ENCODE data around the gene HNRNPF. TPM values are rescaled to one million over a fixed set of nuclear protein-coding genes. Genes with fewer than 3 reads are reported as not detected.

HNRNPF gene
- total RNA-seq, 2 experiments from 2014 or later = 410 to 466 TPM

DNA sequence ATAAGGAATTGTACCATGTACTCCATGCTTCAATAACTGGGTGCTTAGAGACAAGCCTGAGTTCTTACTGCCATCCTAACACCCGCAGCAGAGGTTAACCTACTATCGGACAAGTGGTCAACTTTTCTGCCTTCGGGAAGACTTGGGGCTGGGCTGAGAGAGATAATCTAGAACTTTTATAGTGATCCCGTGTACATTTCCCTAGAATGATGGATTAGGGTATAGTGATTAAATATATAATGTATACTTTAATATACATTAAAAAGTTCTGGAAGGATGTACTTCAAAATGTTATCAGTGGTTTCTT is 12.2 kb upstream of the HNRNPF start:
- peak overlapping the region; percentile 79 for H3K4me3 Mint-ChIP-seq
- no peaks in the 10 kb centered on the region for H3K9me3 Mint-ChIP-seq (ENCODE audit: low read depth)
- DNase-seq (no peak), ATAC-seq (no peak)
- H3K27ac Mint-ChIP-seq = peak overlapping the region; percentile 99
- H3K4me1 Mint-ChIP-seq = peaks cover 42% of the 10 kb centered on the region
- ChIA-PET POLR2A (interaction anchor here (0.6 to 2.1 kb wide), 3 partner anchors 14 to 276 kb away, joined by 3 to 9 read pairs (median 3); partner anchors contain the start of gene ZNF487), CTCF (interaction anchor here (0.5 to 1.0 kb wide), 3 partner anchors 10 to 316 kb away, joined by 3 to 4 read pairs (median 3); no protein-coding TSS in a partner anchor)
- intact Hi-C loops (cut with DNase I, micrococcal nuclease) = loop anchor here in 1 of 2 experiments (1.0 kb wide), 1 partner anchor 15 kb away; no protein-coding TSS in a partner anchor
- H3K36me3 Mint-ChIP-seq (ENCODE audit: low read depth) = peaks cover 2% of the 10 kb centered on the region
- no peaks in the 10 kb centered on the region for H3K27me3 Mint-ChIP-seq

DNA sequence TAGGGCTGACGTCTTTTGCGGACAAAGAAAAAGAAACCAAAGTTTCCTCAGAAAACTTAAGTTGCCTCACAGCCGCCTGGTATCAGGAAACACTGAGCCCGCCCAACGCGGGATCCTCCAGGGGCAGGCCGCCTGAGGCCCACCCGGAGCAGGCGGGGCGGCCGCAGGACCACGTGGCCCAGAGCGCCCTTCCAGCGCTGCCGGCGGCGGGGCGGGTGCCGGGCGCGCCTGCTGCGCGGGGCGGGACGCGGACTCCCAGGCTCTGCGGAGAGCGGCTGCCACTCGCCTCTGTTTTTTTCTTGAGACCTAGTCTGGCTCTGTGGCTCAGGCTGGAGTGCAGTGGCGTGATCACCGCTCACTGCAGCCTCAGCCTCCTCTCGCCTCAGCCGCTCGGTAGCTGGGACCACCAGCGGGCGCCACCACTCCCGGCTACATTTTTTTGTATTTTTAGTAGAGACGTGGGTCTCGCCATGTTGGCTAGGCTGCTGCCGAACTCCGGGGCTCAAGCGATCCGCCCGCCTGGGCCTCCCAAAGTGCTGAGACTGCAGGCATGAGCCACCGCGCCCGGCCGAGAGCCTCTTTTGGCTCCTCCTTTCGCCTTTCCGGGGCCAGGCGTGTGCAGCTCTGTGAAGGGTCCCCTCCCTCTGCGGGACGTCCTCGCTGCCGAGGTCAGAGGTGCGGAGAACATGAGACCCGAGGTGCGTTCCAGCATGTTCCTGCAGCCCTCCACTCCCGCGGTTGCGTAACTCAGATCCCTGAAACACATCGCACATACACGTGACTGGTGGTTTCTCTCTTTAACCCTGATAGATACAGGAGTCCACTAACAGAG is 11.6 kb upstream of the HNRNPF start:
- H3K4me1 Mint-ChIP-seq = peaks cover 37% of the 10 kb centered on the region
- ChIA-PET CTCF (interaction anchor here (0.5 to 1.0 kb wide), 6 partner anchors 10 to 316 kb away, joined by 3 to 4 read pairs (median 3); no protein-coding TSS in a partner anchor), POLR2A (interaction anchor here (0.6 to 2.1 kb wide), 9 partner anchors 11 to 275 kb away, joined by 3 to 16 read pairs (median 4); partner anchors contain the start of genes HNRNPF and ZNF487)
- peaks cover 2% of the 10 kb centered on the region for H3K36me3 Mint-ChIP-seq (ENCODE audit: low read depth)
- H3K27ac Mint-ChIP-seq = peak overlapping the region; percentile 99
- no peaks in the 10 kb centered on the region for H3K9me3 Mint-ChIP-seq (ENCODE audit: low read depth)
- peak overlapping the region; percentile 79 for H3K4me3 Mint-ChIP-seq
- DNase-seq (peak; percentile 89), ATAC-seq (peak; percentile 83)
- H3K27me3 Mint-ChIP-seq = no peaks in the 10 kb centered on the region
- intact Hi-C loops (cut with DNase I, micrococcal nuclease) = loop anchor here (1.0 kb wide), 4 partner anchors 11 to 868 kb away; partner anchors contain the start of gene HNRNPF (in 2 of the 2)

DNA sequence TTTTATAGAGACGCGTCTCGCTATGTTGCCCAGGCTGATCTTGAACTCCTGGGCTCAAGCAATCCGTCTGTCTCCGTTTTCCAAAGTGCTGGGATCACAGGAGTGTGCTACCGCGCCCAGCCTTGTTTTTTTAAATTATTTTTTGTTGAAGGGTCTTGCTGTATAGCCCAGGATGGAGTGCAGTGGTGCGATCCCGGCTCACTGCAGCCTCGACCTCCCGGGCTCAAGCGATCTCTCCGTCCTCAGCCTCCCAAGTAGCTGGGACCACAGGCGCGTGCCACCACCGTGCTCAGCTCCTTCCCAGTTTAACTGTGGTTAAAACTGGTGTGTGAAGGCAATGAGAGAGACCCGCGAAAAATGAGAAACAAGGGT is 11.0 kb upstream of the HNRNPF start:
- ChIA-PET POLR2A (interaction anchor here (0.6 to 2.1 kb wide), 8 partner anchors 10 to 33 kb away, joined by 3 to 16 read pairs (median 4); partner anchors contain the start of genes HNRNPF and ZNF487), CTCF (interaction anchor here (0.6 to 1.4 kb wide), 8 partner anchors 9 to 127 kb away, joined by 3 to 4 read pairs (median 3); no protein-coding TSS in a partner anchor)
- ATAC-seq = no peak
- Mint-ChIP-seq H3K36me3 (ENCODE audit: low read depth) (peaks cover 2% of the 10 kb centered on the region), H3K4me1 (peaks cover 34% of the 10 kb centered on the region), H3K27ac (peak overlapping the region; percentile 95), H3K27me3 (no peaks in the 10 kb centered on the region), H3K9me3 (ENCODE audit: low read depth) (no peaks in the 10 kb centered on the region), H3K4me3 (peak overlapping the region; percentile 79)
- no peak for DNase-seq
- intact Hi-C loops (cut with DNase I, micrococcal nuclease) = loop anchor here (1.0 kb wide), 4 partner anchors 11 to 868 kb away; partner anchors contain the start of gene HNRNPF (in 2 of the 2)

DNA sequence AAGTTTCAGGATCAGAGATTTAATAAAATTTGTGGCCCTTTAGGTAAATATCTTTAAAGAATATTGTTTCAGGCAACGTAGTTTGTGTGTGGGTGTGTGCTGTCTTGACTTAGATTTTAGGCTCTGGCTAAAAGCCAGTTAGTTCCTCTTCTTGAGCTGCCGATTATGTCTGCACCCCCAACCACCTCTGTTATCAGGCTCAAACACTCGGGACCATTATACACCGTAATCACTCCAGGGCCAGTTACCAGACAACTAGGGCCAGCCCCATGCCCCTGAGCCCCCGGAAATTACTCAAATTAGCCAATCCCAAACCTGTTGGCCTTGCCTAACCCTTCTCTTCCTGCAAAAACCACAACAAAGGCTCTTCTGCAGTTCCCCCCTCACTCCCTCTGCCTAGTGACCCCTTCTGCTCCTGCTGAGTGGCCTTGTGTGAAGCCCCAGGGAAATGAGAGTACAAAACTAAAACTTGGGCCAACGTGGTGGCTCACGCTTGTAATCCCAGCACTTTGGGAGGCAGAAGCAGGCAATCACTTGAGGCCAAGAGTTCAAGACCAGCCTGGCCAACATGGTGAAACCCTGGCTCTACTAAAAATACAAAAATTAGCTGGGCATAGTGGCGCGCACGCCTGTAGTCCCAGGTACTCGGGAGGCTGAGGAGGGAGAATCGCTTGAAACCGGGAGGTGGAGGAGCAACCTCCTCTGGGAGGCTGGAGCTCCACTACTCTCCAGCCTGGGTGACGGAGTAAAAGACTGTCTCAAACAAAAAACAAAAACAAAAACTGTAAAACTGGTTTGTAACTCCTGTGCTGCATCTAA is 9.2 kb upstream of the HNRNPF start:
- intact Hi-C loops (cut with DNase I, micrococcal nuclease) = no loop called here
- peaks cover 2% of the 10 kb centered on the region for H3K36me3 Mint-ChIP-seq (ENCODE audit: low read depth)
- peak overlapping the region; percentile 34 for H3K4me3 Mint-ChIP-seq
- peak overlapping the region; percentile 81 for H3K27ac Mint-ChIP-seq
- ATAC-seq (peak; percentile 37), DNase-seq (peak; percentile 62)
- H3K9me3 Mint-ChIP-seq (ENCODE audit: low read depth) = no peaks in the 10 kb centered on the region
- ChIA-PET POLR2A (interaction anchor here (1.8 kb wide), 1 partner anchor 10 kb away, joined by 16 read pairs; no protein-coding TSS in a partner anchor), CTCF (interaction anchor here (0.8 to 1.4 kb wide), 3 partner anchors 8 to 32 kb away, joined by 3 to 6 read pairs (median 4); partner anchors contain the start of gene HNRNPF)
- H3K27me3 Mint-ChIP-seq = no peaks in the 10 kb centered on the region
- peaks cover 34% of the 10 kb centered on the region for H3K4me1 Mint-ChIP-seq

DNA sequence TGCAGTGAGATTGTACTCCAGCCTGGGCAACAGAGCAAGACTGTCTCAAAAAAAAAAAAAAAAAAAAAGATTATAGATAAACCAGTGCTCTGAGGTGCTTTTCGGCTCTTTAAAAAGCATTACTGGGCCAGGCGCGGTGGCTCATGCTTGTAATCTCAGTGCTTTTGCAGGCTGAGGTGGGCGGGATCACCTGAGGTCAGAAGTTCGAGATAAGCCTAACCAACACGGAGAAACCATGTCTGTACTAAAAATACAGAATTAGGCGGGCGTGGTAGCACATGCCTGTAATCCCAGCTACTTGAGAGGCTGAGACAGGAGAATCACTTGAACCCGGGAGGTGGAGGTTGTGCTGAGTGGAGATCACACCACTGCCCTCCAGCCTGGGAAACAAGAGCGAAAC is 6.6 kb upstream of the HNRNPF start:
- Mint-ChIP-seq H3K36me3 (ENCODE audit: low read depth) (peaks cover 2% of the 10 kb centered on the region), H3K4me1 (peaks cover 28% of the 10 kb centered on the region), H3K27ac (no peak overlapping the region), H3K4me3 (no peak overlapping the region), H3K9me3 (ENCODE audit: low read depth) (no peaks in the 10 kb centered on the region), H3K27me3 (no peaks in the 10 kb centered on the region)
- DNase-seq (no peak), ATAC-seq (no peak)
- intact Hi-C loops (cut with DNase I, micrococcal nuclease) = no loop called here
- ChIA-PET CTCF (no interaction called here), POLR2A (no interaction called here)

DNA sequence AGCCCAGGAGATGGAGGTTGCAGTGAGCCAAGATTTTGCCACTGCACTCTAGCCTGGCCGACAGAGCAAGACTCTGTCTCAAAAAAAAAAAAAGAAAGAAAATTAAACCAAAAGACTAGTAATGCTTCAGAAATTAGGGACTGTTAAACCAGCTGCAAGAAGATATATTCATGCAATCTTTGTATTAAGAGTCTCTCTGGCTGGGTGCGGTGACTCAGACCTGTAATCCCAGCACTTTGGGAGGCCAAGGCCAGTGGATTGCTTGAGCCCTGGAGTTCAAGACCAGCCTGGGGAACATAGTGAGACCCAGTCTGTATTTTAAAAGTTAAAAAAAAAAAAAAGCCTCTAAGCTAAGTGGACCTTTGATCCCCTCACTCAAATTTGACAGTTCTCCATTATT is 2.5 kb upstream of the HNRNPF start:
- DNase-seq (no peak), ATAC-seq (no peak)
- peaks cover 12% of the 10 kb centered on the region for H3K4me1 Mint-ChIP-seq
- POLR2A ChIA-PET = interaction anchor here (0.5 to 0.6 kb wide), 3 partner anchors 8 to 436 kb away, joined by 3 read pairs; no protein-coding TSS in a partner anchor
- H3K4me3 Mint-ChIP-seq = no peak overlapping the region
- peaks cover 21% of the 10 kb centered on the region for H3K36me3 Mint-ChIP-seq (ENCODE audit: low read depth)
- intact Hi-C loops (cut with DNase I, micrococcal nuclease) = no loop called here
- H3K27me3 Mint-ChIP-seq = no peaks in the 10 kb centered on the region
- H3K27ac Mint-ChIP-seq = no peak overlapping the region
- CTCF ChIA-PET = interaction anchor here (0.8 to 1.8 kb wide), 4 partner anchors 9 to 49 kb away, joined by 3 to 4 read pairs (median 4); no protein-coding TSS in a partner anchor
- no peaks in the 10 kb centered on the region for H3K9me3 Mint-ChIP-seq (ENCODE audit: low read depth)

DNA sequence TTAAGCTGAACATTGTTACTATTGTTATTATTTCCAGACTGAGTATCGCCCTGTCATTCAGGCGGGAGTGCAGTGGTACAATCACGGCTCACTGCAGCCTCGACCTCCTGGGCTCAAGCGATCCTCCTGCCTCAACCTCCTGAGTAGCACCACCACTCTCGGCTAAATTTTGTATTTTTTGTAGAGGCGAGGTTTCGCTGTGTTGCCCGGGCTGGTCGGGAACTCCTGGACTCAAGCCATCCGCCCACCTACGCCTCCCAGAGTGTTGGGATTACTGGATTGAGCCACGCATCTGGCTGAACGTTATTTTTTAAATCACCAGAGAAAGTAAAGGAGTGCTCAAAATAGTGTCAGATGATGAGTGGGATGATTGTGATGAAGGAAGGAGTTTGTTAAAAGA is 1.4 kb upstream of the HNRNPF start:
- Mint-ChIP-seq H3K4me3 (peak overlapping the region; percentile 99), H3K36me3 (ENCODE audit: low read depth) (peaks cover 32% of the 10 kb centered on the region), H3K4me1 (peaks cover 12% of the 10 kb centered on the region), H3K9me3 (ENCODE audit: low read depth) (no peaks in the 10 kb centered on the region), H3K27me3 (no peaks in the 10 kb centered on the region), H3K27ac (peak overlapping the region; percentile 100)
- no peak for ATAC-seq
- DNase-seq = no peak
- intact Hi-C loops (cut with DNase I, micrococcal nuclease) = no loop called here
- POLR2A ChIA-PET = interaction anchor here (0.6 to 1.8 kb wide), 3 partner anchors 10 to 272 kb away, joined by 3 to 12 read pairs (median 3); partner anchors contain the start of gene CSGALNACT2
- CTCF ChIA-PET = interaction anchor here (0.6 to 1.8 kb wide), 4 partner anchors 9 to 43 kb away, joined by 3 to 4 read pairs (median 4); no protein-coding TSS in a partner anchor

DNA sequence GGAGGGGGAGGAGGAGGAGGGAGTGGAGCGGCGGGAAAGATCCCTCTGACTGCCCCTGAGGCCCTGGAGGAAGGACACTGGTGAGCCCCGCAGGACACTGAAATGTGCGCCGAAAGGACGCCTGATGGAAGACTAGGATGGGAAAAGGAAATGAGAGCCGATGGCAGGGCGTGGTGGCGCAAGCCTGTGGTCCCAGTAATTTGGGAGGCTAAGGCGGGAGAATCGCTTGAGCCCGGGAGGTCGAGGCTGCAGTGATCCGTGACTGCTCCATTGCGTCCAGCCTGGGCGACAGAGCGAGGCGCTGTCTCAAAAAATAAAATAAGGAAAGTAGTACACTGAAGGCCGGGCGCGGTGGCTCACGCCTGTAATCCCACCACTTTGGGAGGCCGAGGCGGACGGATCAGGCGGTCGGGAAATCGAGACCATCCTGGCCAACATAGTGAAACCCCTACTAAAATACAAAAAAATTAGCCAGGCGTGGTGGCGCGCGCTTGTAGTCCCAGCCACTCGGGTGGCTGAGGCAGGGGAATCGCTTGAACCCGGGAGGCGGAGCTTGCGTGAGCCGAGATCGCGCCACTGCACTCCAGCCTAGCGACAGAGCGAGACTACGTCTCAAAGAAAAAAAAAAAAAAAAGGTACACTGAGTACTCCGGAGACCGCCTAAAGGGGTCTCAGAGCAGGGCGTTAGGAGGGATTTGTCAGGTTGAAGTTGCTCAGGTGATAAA is 561 bp upstream of the HNRNPF start:
- no peaks in the 10 kb centered on the region for H3K27me3 Mint-ChIP-seq
- CTCF ChIA-PET = interaction anchor here (0.6 to 0.9 kb wide), 2 partner anchors 9 to 10 kb away, joined by 3 to 4 read pairs; no protein-coding TSS in a partner anchor
- POLR2A ChIA-PET = interaction anchor here (0.6 to 1.8 kb wide), 5 partner anchors 10 to 271 kb away, joined by 3 to 12 read pairs (median 4); partner anchors contain the start of gene CSGALNACT2
- peak overlapping the region; percentile 100 for H3K27ac Mint-ChIP-seq
- peaks cover 16% of the 10 kb centered on the region for H3K4me1 Mint-ChIP-seq
- peak; percentile 20 for ATAC-seq
- DNase-seq = peak; percentile 87
- H3K4me3 Mint-ChIP-seq = peak overlapping the region; percentile 99
- peaks cover 38% of the 10 kb centered on the region for H3K36me3 Mint-ChIP-seq (ENCODE audit: low read depth)
- no peaks in the 10 kb centered on the region for H3K9me3 Mint-ChIP-seq (ENCODE audit: low read depth)
- intact Hi-C loops (cut with DNase I, micrococcal nuclease) = loop anchor here (1.0 to 10.0 kb wide), 7 partner anchors 11 to 771 kb away; partner anchors contain the start of genes CSGALNACT2 (in 1 of the 2) and ZNF33B (in 1 of the 2)

DNA sequence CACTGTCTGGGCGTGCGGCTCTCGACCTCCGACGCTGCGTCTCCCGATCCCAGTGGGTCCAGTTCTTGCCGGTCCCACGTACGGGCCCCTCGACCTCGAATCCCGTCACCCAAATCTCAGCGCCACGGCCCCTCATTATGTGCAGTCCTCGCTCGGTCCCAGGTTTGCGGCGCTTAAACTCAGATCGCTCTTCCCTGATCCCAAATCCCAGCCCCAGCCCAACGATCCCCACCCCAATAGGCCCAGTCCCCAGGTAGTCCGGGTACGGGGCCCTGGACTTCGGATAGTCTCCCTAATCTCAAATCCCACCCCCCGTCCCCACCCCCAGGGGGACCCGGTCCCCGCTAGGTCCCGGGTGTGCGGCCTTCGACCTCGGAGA is 666 bp downstream of the HNRNPF start:
- CTCF ChIA-PET = interaction anchor here (0.6 to 1.2 kb wide), 3 partner anchors 9 to 50 kb away, joined by 3 to 5 read pairs (median 3); no protein-coding TSS in a partner anchor
- DNase-seq = no peak
- Mint-ChIP-seq H3K27me3 (no peaks in the 10 kb centered on the region), H3K36me3 (ENCODE audit: low read depth) (peaks cover 49% of the 10 kb centered on the region), H3K27ac (peak overlapping the region; percentile 100), H3K9me3 (ENCODE audit: low read depth) (no peaks in the 10 kb centered on the region), H3K4me1 (peaks cover 24% of the 10 kb centered on the region), H3K4me3 (peak overlapping the region; percentile 99)
- ATAC-seq = no peak
- POLR2A ChIA-PET = interaction anchor here (0.7 to 1.8 kb wide), 5 partner anchors 10 to 33 kb away, joined by 3 to 24 read pairs (median 4); no protein-coding TSS in a partner anchor
- intact Hi-C loops (cut with DNase I, micrococcal nuclease) = loop anchor here (1.0 to 10.0 kb wide), 6 partner anchors 46 to 770 kb away; partner anchors contain the start of genes CSGALNACT2 (in 1 of the 2) and ZNF33B (in 1 of the 2)
